Fibroblast of the aortic adventitia (primary cell): Measurements from ENCODE around the gene KRTAP20-3. TPM values are rescaled to one million over a fixed set of nuclear protein-coding genes. Genes with fewer than 3 reads are reported as not detected.

Source experiments
- DNase-seq: peaks from one replicate; pipeline ENCODE4 v3.0.0-alpha.2; 2010; ENCODE audit warnings: low read depth
- H3K4me3 ChIP-seq: 2 replicates; pipeline ENCODE4 v1.5.1; 2011; ENCODE audit warnings: low read depth, mild to moderate bottlenecking, control low read depth, low read length, moderate library complexity
- small RNA-seq: library from RNA; depleted of rRNA; stranded (forward); fragments of <200 nt; gene quantifications from one replicate; pipeline ENCODE3, GENCODE V24; 2012
- total RNA-seq: library from RNA; depleted of rRNA; stranded (reverse); fragments of >200 nt; gene quantifications from 2 replicates; pipeline ENCODE4 v1.2.3, GENCODE V29; 2012; ENCODE audit warnings: low replicate concordance
- TF ChIP-seq, protein P1 (sequence below): IDR thresholded peaks from 2 replicates; pipeline ENCODE4 v1.5.1; 2011; ENCODE audit warnings: mild to moderate bottlenecking, low read length, control low read depth, inconsistent platforms; ENCODE audit not compliant: insufficient read depth

KRTAP20-3 gene
- total RNA-seq, 1 donor, result not detected

- TF ChIP-seq, protein P1, sequence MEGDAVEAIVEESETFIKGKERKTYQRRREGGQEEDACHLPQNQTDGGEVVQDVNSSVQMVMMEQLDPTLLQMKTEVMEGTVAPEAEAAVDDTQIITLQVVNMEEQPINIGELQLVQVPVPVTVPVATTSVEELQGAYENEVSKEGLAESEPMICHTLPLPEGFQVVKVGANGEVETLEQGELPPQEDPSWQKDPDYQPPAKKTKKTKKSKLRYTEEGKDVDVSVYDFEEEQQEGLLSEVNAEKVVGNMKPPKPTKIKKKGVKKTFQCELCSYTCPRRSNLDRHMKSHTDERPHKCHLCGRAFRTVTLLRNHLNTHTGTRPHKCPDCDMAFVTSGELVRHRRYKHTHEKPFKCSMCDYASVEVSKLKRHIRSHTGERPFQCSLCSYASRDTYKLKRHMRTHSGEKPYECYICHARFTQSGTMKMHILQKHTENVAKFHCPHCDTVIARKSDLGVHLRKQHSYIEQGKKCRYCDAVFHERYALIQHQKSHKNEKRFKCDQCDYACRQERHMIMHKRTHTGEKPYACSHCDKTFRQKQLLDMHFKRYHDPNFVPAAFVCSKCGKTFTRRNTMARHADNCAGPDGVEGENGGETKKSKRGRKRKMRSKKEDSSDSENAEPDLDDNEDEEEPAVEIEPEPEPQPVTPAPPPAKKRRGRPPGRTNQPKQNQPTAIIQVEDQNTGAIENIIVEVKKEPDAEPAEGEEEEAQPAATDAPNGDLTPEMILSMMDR, result no peak
- no peak overlapping the region for H3K4me3 ChIP-seq
- DNase-seq, result no peak
Observed at GRCh38 chr21:30674312-30674711, 31.6 kb downstream of the KRTAP20-3 start.

- no peak for DNase-seq
- H3K4me3 ChIP-seq, result no peak overlapping the region
- TF ChIP-seq, protein P1, result no peak
Observed at GRCh38 chr21:30676737-30677136, 34.1 kb downstream of the KRTAP20-3 start.

GRCh38 chr21:30680586-30680985, 37.9 kb downstream of the KRTAP20-3 start:
- DNase-seq, result no peak
- TF ChIP-seq, protein P1, result no peak
- no peak overlapping the region for H3K4me3 ChIP-seq

GRCh38 chr21:30684506-30684905, 41.8 kb downstream of the KRTAP20-3 start:
- TF ChIP-seq, protein P1, result no peak
- H3K4me3 ChIP-seq, result no peak overlapping the region
- DNase-seq, result no peak

GRCh38 chr21:30689822-30690221, 47.2 kb downstream of the KRTAP20-3 start:
- TF ChIP-seq, protein P1, result no peak
- DNase-seq, result no peak
- H3K4me3 ChIP-seq, result no peak overlapping the region

Small RNA genes within 50 kb of the gene (small RNA-seq; reads per million reads assigned to genes)
- gene KRTAP20-1, result not detected
- not detected for gene KRTAP20-3
- not detected for gene KRTAP20-4
- gene KRTAP22-1, result not detected

Other genes with a start within 250 kb of the KRTAP20-3 start
- gene KRTAP13-1, start 246.8 kb upstream of the KRTAP20-3 start, total RNA-seq, result not detected in 2 replicates
- gene KRTAP13-3, start 216.9 kb upstream of the KRTAP20-3 start, total RNA-seq, result not detected in 2 replicates
- gene KRTAP13-4, start 212.6 kb upstream of the KRTAP20-3 start, total RNA-seq, result not detected in 2 replicates
- not detected in 2 replicates for gene KRTAP15-1, start 202.6 kb upstream of the KRTAP20-3 start, total RNA-seq
- gene KRTAP19-1, start 162.5 kb upstream of the KRTAP20-3 start, total RNA-seq, result not detected in 2 replicates
- not detected in 2 replicates for gene KRTAP19-2, start 155.4 kb upstream of the KRTAP20-3 start, total RNA-seq
- not detected in 2 replicates for gene KRTAP19-3, start 150.9 kb upstream of the KRTAP20-3 start, total RNA-seq
- gene KRTAP19-4, start 145.7 kb upstream of the KRTAP20-3 start, total RNA-seq, result not detected in 2 replicates
- not detected in 2 replicates for gene KRTAP19-5, start 140.7 kb upstream of the KRTAP20-3 start, total RNA-seq
- gene KRTAP19-6, start 101.0 kb upstream of the KRTAP20-3 start, total RNA-seq, result not detected in 2 replicates
- gene KRTAP19-7, start 81.5 kb upstream of the KRTAP20-3 start, total RNA-seq, result not detected in 2 replicates
- gene KRTAP22-2, start 52.5 kb upstream of the KRTAP20-3 start, total RNA-seq, result not detected in 2 replicates
- gene KRTAP6-3, start 50.4 kb upstream of the KRTAP20-3 start, total RNA-seq, result not detected in 2 replicates
- not detected in 2 replicates for gene KRTAP6-2, start 44.0 kb upstream of the KRTAP20-3 start, total RNA-seq
- gene KRTAP22-1, start 41.8 kb upstream of the KRTAP20-3 start, total RNA-seq, result not detected in 2 replicates
- gene KRTAP6-1, start 28.9 kb upstream of the KRTAP20-3 start, total RNA-seq, result not detected in 2 replicates
- not detected in 2 replicates for gene KRTAP20-1, start 26.4 kb upstream of the KRTAP20-3 start, total RNA-seq
- gene KRTAP20-4, start 22.2 kb upstream of the KRTAP20-3 start, total RNA-seq, result not detected in 2 replicates
- gene KRTAP20-2, start 7.7 kb upstream of the KRTAP20-3 start, total RNA-seq, result not detected in 2 replicates
- not detected in 2 replicates for gene KRTAP21-3, start 75.9 kb downstream of the KRTAP20-3 start, total RNA-seq
- gene KRTAP21-2, start 104.4 kb downstream of the KRTAP20-3 start, total RNA-seq, result not detected in 2 replicates
- gene KRTAP21-1, start 112.6 kb downstream of the KRTAP20-3 start, total RNA-seq, result not detected in 2 replicates
- not detected in 2 replicates for gene KRTAP8-1, start 170.4 kb downstream of the KRTAP20-3 start, total RNA-seq
- gene KRTAP7-1, start 186.9 kb downstream of the KRTAP20-3 start, total RNA-seq, result not detected in 2 replicates
- not detected in 2 replicates for gene KRTAP11-1, start 238.7 kb downstream of the KRTAP20-3 start, total RNA-seq